IMR-90 (cell line): ENCODE measurements around the gene ZNF814. TPM values are rescaled to one million over a fixed set of nuclear protein-coding genes. Genes with fewer than 3 reads are reported as not detected.

ENCODE experiments used
- ATAC-seq: fragments of 200-7000 bp; cut with Tn5 transposase; 2 replicates; pipeline ENCODE4 v1.9.1; 2020; ENCODE audit warnings: low read depth, mild to moderate bottlenecking, moderate library complexity
- BruUV-seq: library from RNA; stranded (reverse); fragments of 400-500 nt; replicated peaks from 2 replicates; lab custom pipeline; 2021; lab: Mats Ljungman, UMichigan
- CTCF ChIA-PET: fragments of 300-600 bp; formaldehyde crosslinking; extraction: SDS; loops from one replicate; lab custom pipeline; 2021; ENCODE audit warnings: antibody characterized with exemption; lab: Yijun Ruan, JAX
- POLR2A ChIA-PET: fragments of 300-600 bp; sonication (Branson Sonifier 250); formaldehyde crosslinking; loops from one replicate; lab custom pipeline; 2022; ENCODE audit warnings: antibody characterized with exemption; ENCODE audit not compliant: unreplicated experiment; lab: Charles Lee
- DNase-seq: peaks from one replicate; pipeline ENCODE4 v3.0.0; 2013
- H2AFZ ChIP-seq: replicated peaks from 2 replicates; pipeline ENCODE3; 2013; ENCODE audit warnings: low read length, mild to moderate bottlenecking; ENCODE audit not compliant: poor library complexity
- H2AK5ac ChIP-seq: 2 replicates; pipeline ENCODE4 v1.6.1; 2013; ENCODE audit warnings: low read depth, low read length, inconsistent platforms
- H2AK9ac ChIP-seq: replicated peaks from 2 replicates; pipeline ENCODE3; 2013; ENCODE audit warnings: mild to moderate bottlenecking, low read depth, low read length, moderate library complexity; ENCODE audit not compliant: poor library complexity
- H2BK120ac ChIP-seq: 2 replicates; pipeline ENCODE4 v1.6.1; 2013; ENCODE audit warnings: low read depth, low read length, inconsistent platforms
- H2BK15ac ChIP-seq: 3 replicates; pipeline ENCODE4 v1.6.1; 2013; ENCODE audit warnings: low read depth, low read length, inconsistent platforms
- H2BK20ac ChIP-seq: 2 replicates; pipeline ENCODE4 v1.6.1; 2013; ENCODE audit warnings: low read depth, mild to moderate bottlenecking, inconsistent platforms, low read length, moderate library complexity
- H2BK5ac ChIP-seq: 2 replicates; pipeline ENCODE4 v1.6.1; 2013; ENCODE audit warnings: mild to moderate bottlenecking, low read depth, low read length, inconsistent platforms; ENCODE audit not compliant: poor library complexity, severe bottlenecking
- H3K14ac ChIP-seq: replicated peaks from 2 replicates; pipeline ENCODE4 v1.6.1; 2013; ENCODE audit warnings: low read depth, low read length, inconsistent platforms
- H3K18ac ChIP-seq: 2 replicates; pipeline ENCODE4 v1.6.1; 2013; ENCODE audit warnings: low read depth, low read length, control low read depth
- H3K23ac ChIP-seq: 2 replicates; pipeline ENCODE4 v1.6.1; 2013; ENCODE audit warnings: low read depth, low read length, inconsistent platforms
- H3K27ac ChIP-seq: 2 replicates; pipeline ENCODE4 v1.5.1; 2013; ENCODE audit warnings: mild to moderate bottlenecking, control low read depth, low read length; ENCODE audit not compliant: insufficient read depth
- H3K27me3 ChIP-seq: 2 replicates; pipeline ENCODE4 v1.6.1; 2013; ENCODE audit warnings: low read length; ENCODE audit not compliant: control insufficient read depth, insufficient read depth
- H3K36me3 ChIP-seq: 2 replicates; pipeline ENCODE4 v1.6.1; 2013; ENCODE audit warnings: low read length, mixed read lengths; ENCODE audit not compliant: control insufficient read depth, insufficient read depth
- H3K4ac ChIP-seq: 2 replicates; pipeline ENCODE4 v1.6.1; 2013; ENCODE audit warnings: low read depth, low read length, inconsistent platforms
- H3K4me1 ChIP-seq: 2 replicates; pipeline ENCODE4 v1.6.1; 2013; ENCODE audit warnings: low read length, mixed read lengths; ENCODE audit not compliant: control insufficient read depth, insufficient read depth
- H3K4me2 ChIP-seq: 2 replicates; pipeline ENCODE4 v1.6.1; 2013; ENCODE audit warnings: low read depth, mild to moderate bottlenecking, control low read depth, low read length, moderate library complexity
- H3K4me3 ChIP-seq: 2 replicates; pipeline ENCODE4 v1.5.1; 2013; ENCODE audit warnings: low read depth, mild to moderate bottlenecking, control low read depth, low read length, moderate library complexity; ENCODE audit not compliant: insufficient read depth
- H3K56ac ChIP-seq: 2 replicates; pipeline ENCODE4 v1.6.1; 2013; ENCODE audit warnings: low read length, inconsistent platforms; ENCODE audit not compliant: insufficient read depth; ENCODE audit errors: extremely low read depth
- H3K79me1 ChIP-seq, 2 experiments: 2 replicates each; pipeline ENCODE4 v1.6.1; 2013; ENCODE audit warnings: low read length in 2 of 2, inconsistent platforms in 1 of 2, low read depth in 1 of 2
- H3K9ac ChIP-seq: 2 replicates; pipeline ENCODE4 v1.6.1; 2013; ENCODE audit warnings: low read depth, low read length, control low read depth
- H3K9me1 ChIP-seq: 2 replicates; pipeline ENCODE4 v1.6.1; 2013; ENCODE audit warnings: low read length, inconsistent platforms; ENCODE audit not compliant: insufficient read depth
- H3K9me3 ChIP-seq: 2 replicates; pipeline ENCODE4 v1.6.1; 2013; ENCODE audit warnings: low read length; ENCODE audit not compliant: control insufficient read depth, insufficient read depth
- H4K20me1 ChIP-seq: 2 replicates; pipeline ENCODE4 v1.6.1; 2013; ENCODE audit warnings: low read length, inconsistent platforms; ENCODE audit not compliant: insufficient read depth
- H4K5ac ChIP-seq: 2 replicates; pipeline ENCODE4 v1.6.1; 2013; ENCODE audit warnings: mild to moderate bottlenecking, low read depth, low read length, control low read depth
- H4K8ac ChIP-seq, 2 experiments: 2 replicates each; pipeline ENCODE4 v1.6.1; 2013; ENCODE audit warnings: low read depth in 2 of 2, low read length in 2 of 2, control low read depth in 1 of 2, inconsistent platforms in 1 of 2
- H4K91ac ChIP-seq: 2 replicates; pipeline ENCODE4 v1.6.1; 2013; ENCODE audit warnings: low read depth, low read length, inconsistent platforms; ENCODE audit not compliant: insufficient read depth
- CHD1 ChIP-seq: IDR thresholded peaks from 2 replicates; pipeline ENCODE4 v1.6.1; 2012; ENCODE audit warnings: low read depth, low read length, improper control_type of control experiment
- CTCF ChIP-seq: conservative IDR thresholded peaks from 2 replicates; pipeline ENCODE4 v1.5.1; 2012; ENCODE audit warnings: mild to moderate bottlenecking, low read depth, low read length, improper control_type of control experiment
- ELK1 ChIP-seq: fragments of 150-350 bp; IDR thresholded peaks from 2 replicates; pipeline ENCODE4 v1.6.1; 2016; ENCODE audit warnings: low read depth, mild to moderate bottlenecking, low read length, moderate library complexity, borderline replicate concordance
- FOS ChIP-seq: fragments of 150-350 bp; IDR thresholded peaks from 2 replicates; pipeline ENCODE4 v1.6.1; 2016; ENCODE audit warnings: low read depth, low read length
- RAD21 ChIP-seq: IDR thresholded peaks from 2 replicates; pipeline ENCODE4 v1.6.1; 2012; ENCODE audit warnings: low read length, improper control_type of control experiment
- USF2 ChIP-seq: fragments of 150-350 bp; IDR thresholded peaks from 2 replicates; pipeline ENCODE4 v1.6.1; 2017; ENCODE audit warnings: mild to moderate bottlenecking, antibody characterized with exemption, low read length, low read depth
- WGBS, 2 experiments: methylation state at CpG; one replicate each; pipeline versions ENCODE4 v1.1.5 to v1.1.7; 2013; ENCODE audit warnings: missing lambda C conversion rate in 2 of 2; ENCODE audit not compliant: insufficient read length in 1 of 2; ENCODE audit errors: extremely low coverage in 2 of 2; 5-methylcytosine and 5-hydroxymethylcytosine counted together
- dilution Hi-C: fragments of 300-500 bp; cut with HindIII; formaldehyde crosslinking; loops from one replicate; pipeline ENCODE4 v1.14.3; 2018; ENCODE audit warnings: low sequenced_read_pairs; ENCODE audit not compliant: unreplicated experiment
- in situ Hi-C: fragments of 300-500 bp; cut with MboI; formaldehyde crosslinking; loops from 3 replicates; pipeline ENCODE4 v1.14.3; 2019; ENCODE audit warnings: low sequenced_read_pairs, inconsistent platforms, mixed read lengths
- intact Hi-C: fragments of 100-400 bp; cut with micrococcal nuclease; formaldehyde crosslinking; loops from 2 replicates; pipeline ENCODE4 v1.10.0; 2022
- polyA plus RNA-seq, 3 experiments: library from polyadenylated mRNA; depleted of rRNA; stranded (reverse); fragments of >200 nt; gene quantifications; 2 replicates each; pipeline ENCODE4 v1.2.3, GENCODE V29; 2012; ENCODE audit warnings: low replicate concordance in 1 of 3
- total RNA-seq: library from RNA; depleted of rRNA; stranded (reverse); fragments of >200 nt; gene quantifications from 2 replicates; pipeline ENCODE4 v1.2.3, GENCODE V29; 2012

The ZNF814 gene
- total and polyA plus RNA-seq, 2 of the 4 experiments (the other 2 are of a cell fraction), result 3.9 to 5.9 TPM

- Histone ChIP-seq H3K9me1 (peaks cover 12% of the 10 kb centered on the region), H3K36me3 (peaks cover 5% of the 10 kb centered on the region), H3K9me3 (no peaks in the 10 kb centered on the region), H2BK5ac (no peak overlapping the region), H3K18ac (no peak overlapping the region), H4K5ac (no peak overlapping the region), H3K4me1 (peaks cover 13% of the 10 kb centered on the region), H3K79me1 (peaks cover 10 to 73% of the 10 kb centered on the region in 2 experiments), H3K56ac (no peak overlapping the region), H3K4me3 (no peak overlapping the region), H2BK15ac (no peak overlapping the region), H3K9ac (no peak overlapping the region), H2AFZ (no peak overlapping the region), H4K91ac (no peak overlapping the region), H3K14ac (no peak overlapping the region), H3K27me3 (no peaks in the 10 kb centered on the region), H2BK20ac (no peak overlapping the region), H4K20me1 (peaks cover 34% of the 10 kb centered on the region), H2AK5ac (no peak overlapping the region), H3K23ac (no peak overlapping the region), H3K4me2 (no peak overlapping the region), H2AK9ac (no peak overlapping the region), H3K4ac (no peak overlapping the region), H2BK120ac (no peak overlapping the region), H3K27ac (no peak overlapping the region), H4K8ac (no peak overlapping the region)
- ChIA-PET CTCF (no interaction called here), POLR2A (no interaction called here)
- in situ Hi-C loops, result no loop called here
- intact Hi-C loops, result no loop called here
- TF ChIP-seq ELK1 (no peak), CHD1 (no peak), RAD21 (no peak), CTCF (no peak), FOS (no peak), USF2 (no peak)
- no peak for ATAC-seq
- DNase-seq, result no peak
- no CpG with 5 or more reads among the region's 6 CpGs for WGBS, 2 experiments
- dilution Hi-C loops, result no loop called here
- no TSS peak for BruUV-seq
These were observed 63.3 kb downstream of the ZNF814 start for GRCh38 chr19:57825511-57825910.
